ENCODE data around the gene ING1.

The ING1 gene

GRCh38 chr13:110702591-110703526, 10.6 kb upstream of the ING1 start:
- H3K36me3 ChIP-seq (ENCODE audit: control insufficient read depth in 2 of 2, insufficient read depth in 2 of 2, low read length in 2 of 2): peaks cover 30 to 32% of the 10 kb centered on the region in 2 donors
- H3K27ac ChIP-seq (ENCODE audit: low read depth in 2 of 2, low read length in 2 of 2): no peak overlapping the region
- H3K9me3 ChIP-seq (ENCODE audit: control insufficient read depth in 2 of 2, low read length in 2 of 2): no peaks in the 10 kb centered on the region
- H3K27me3 ChIP-seq (ENCODE audit: control insufficient read depth in 2 of 2, insufficient read depth in 2 of 2, low read length in 2 of 2): no peaks in the 10 kb centered on the region
- H3K9ac ChIP-seq (ENCODE audit: low read depth in 1 of 2, low read length in 2 of 2): no peak overlapping the region
- H3K4me1 ChIP-seq (ENCODE audit: control insufficient read depth in 2 of 2, insufficient read depth in 2 of 2, low read length in 2 of 2): peaks cover 11 to 12% of the 10 kb centered on the region in 2 donors
- no peak overlapping the region for H3K4me3 ChIP-seq (ENCODE audit: low read length in 2 of 2)

GRCh38 chr13:110705356-110705825, 8.1 kb upstream of the ING1 start:
- Histone ChIP-seq H3K4me1 (ENCODE audit: control insufficient read depth in 2 of 2, insufficient read depth in 2 of 2, low read length in 2 of 2) (peaks cover 11 to 12% of the 10 kb centered on the region in 2 donors), H3K36me3 (ENCODE audit: control insufficient read depth in 2 of 2, insufficient read depth in 2 of 2, low read length in 2 of 2) (peaks cover 13 to 17% of the 10 kb centered on the region in 2 donors), H3K4me3 (ENCODE audit: low read length in 2 of 2) (peak overlapping the region; percentile 82 to 86), H3K27ac (ENCODE audit: low read depth in 2 of 2, low read length in 2 of 2) (peak overlapping the region; percentile 68 to 83), H3K9me3 (ENCODE audit: control insufficient read depth in 2 of 2, low read length in 2 of 2) (no peaks in the 10 kb centered on the region), H3K9ac (ENCODE audit: low read depth in 1 of 2, low read length in 2 of 2) (peak overlapping the region; percentile 67 to 83), H3K27me3 (ENCODE audit: control insufficient read depth in 2 of 2, insufficient read depth in 2 of 2, low read length in 2 of 2) (no peaks in the 10 kb centered on the region)

- H3K4me1 ChIP-seq (ENCODE audit: control insufficient read depth in 2 of 2, insufficient read depth in 2 of 2, low read length in 2 of 2): peaks cover 11 to 12% of the 10 kb centered on the region in 2 donors
- peak within 1 kb of the TSS; percentile 82 to 86 for H3K4me3 ChIP-seq (ENCODE audit: low read length in 2 of 2)
- H3K27me3 ChIP-seq (ENCODE audit: control insufficient read depth in 2 of 2, insufficient read depth in 2 of 2, low read length in 2 of 2): no peaks in the 10 kb centered on the region
- H3K9ac ChIP-seq (ENCODE audit: low read depth in 1 of 2, low read length in 2 of 2): peak within 1 kb of the TSS; percentile 67 to 83
- peaks cover 8 to 11% of the 10 kb centered on the region in 2 donors for H3K36me3 ChIP-seq (ENCODE audit: control insufficient read depth in 2 of 2, insufficient read depth in 2 of 2, low read length in 2 of 2)
- H3K27ac ChIP-seq (ENCODE audit: low read depth in 2 of 2, low read length in 2 of 2): peak within 1 kb of the TSS; percentile 68 to 83
- no peaks in the 10 kb centered on the region for H3K9me3 ChIP-seq (ENCODE audit: control insufficient read depth in 2 of 2, low read length in 2 of 2)
Measured at GRCh38 chr13:110705826-110706569, 7.5 kb upstream of the ING1 start, which contains the start of gene CARS2. TSS of gene CARS2 (minus strand) at chr13:110706116. CDS start at chr13:110706093, 23 bp downstream.

GRCh38 chr13:110706570-110707372, 6.7 kb upstream of the ING1 start:
- H3K36me3 ChIP-seq (ENCODE audit: control insufficient read depth in 2 of 2, insufficient read depth in 2 of 2, low read length in 2 of 2): peaks cover 3 to 6% of the 10 kb centered on the region in 2 donors
- H3K9ac ChIP-seq (ENCODE audit: low read depth in 1 of 2, low read length in 2 of 2): peak overlapping the region; percentile 60 to 83
- H3K27me3 ChIP-seq (ENCODE audit: control insufficient read depth in 2 of 2, insufficient read depth in 2 of 2, low read length in 2 of 2): no peaks in the 10 kb centered on the region
- H3K4me3 ChIP-seq (ENCODE audit: low read length in 2 of 2): peak overlapping the region; percentile 82 to 86
- peak overlapping the region; percentile 67 to 83 for H3K27ac ChIP-seq (ENCODE audit: low read depth in 2 of 2, low read length in 2 of 2)
- H3K4me1 ChIP-seq (ENCODE audit: control insufficient read depth in 2 of 2, insufficient read depth in 2 of 2, low read length in 2 of 2): peaks cover 17 to 18% of the 10 kb centered on the region in 2 donors
- no peaks in the 10 kb centered on the region for H3K9me3 ChIP-seq (ENCODE audit: control insufficient read depth in 2 of 2, low read length in 2 of 2)

GRCh38 chr13:110712081-110712848, 1.2 kb upstream of the ING1 start:
- peaks cover 13 to 15% of the 10 kb centered on the region in 2 donors for H3K4me1 ChIP-seq (ENCODE audit: control insufficient read depth in 2 of 2, insufficient read depth in 2 of 2, low read length in 2 of 2)
- H3K27me3 ChIP-seq (ENCODE audit: control insufficient read depth in 2 of 2, insufficient read depth in 2 of 2, low read length in 2 of 2): no peaks in the 10 kb centered on the region
- H3K4me3 ChIP-seq (ENCODE audit: low read length in 2 of 2): peak overlapping the region; percentile 96 to 99
- peak overlapping the region; percentile 100 for H3K27ac ChIP-seq (ENCODE audit: low read depth in 2 of 2, low read length in 2 of 2)
- H3K9ac ChIP-seq (ENCODE audit: low read depth in 1 of 2, low read length in 2 of 2): peak overlapping the region; percentile 98 to 99
- H3K36me3 ChIP-seq (ENCODE audit: control insufficient read depth in 2 of 2, insufficient read depth in 2 of 2, low read length in 2 of 2): no peaks in the 10 kb centered on the region
- no peaks in the 10 kb centered on the region for H3K9me3 ChIP-seq (ENCODE audit: control insufficient read depth in 2 of 2, low read length in 2 of 2)

GRCh38 chr13:110712849-110713641, 455 bp upstream of the ING1 start:
- Histone ChIP-seq H3K36me3 (ENCODE audit: control insufficient read depth in 2 of 2, insufficient read depth in 2 of 2, low read length in 2 of 2) (no peaks in the 10 kb centered on the region), H3K27ac (ENCODE audit: low read depth in 2 of 2, low read length in 2 of 2) (peak overlapping the region; percentile 100), H3K9ac (ENCODE audit: low read depth in 1 of 2, low read length in 2 of 2) (peak overlapping the region; percentile 98 to 99), H3K4me1 (ENCODE audit: control insufficient read depth in 2 of 2, insufficient read depth in 2 of 2, low read length in 2 of 2) (peaks cover 14 to 18% of the 10 kb centered on the region in 2 donors), H3K27me3 (ENCODE audit: control insufficient read depth in 2 of 2, insufficient read depth in 2 of 2, low read length in 2 of 2) (no peaks in the 10 kb centered on the region), H3K4me3 (ENCODE audit: low read length in 2 of 2) (peak overlapping the region; percentile 95 to 99), H3K9me3 (ENCODE audit: control insufficient read depth in 2 of 2, low read length in 2 of 2) (no peaks in the 10 kb centered on the region)

GRCh38 chr13:110713981-110714796, 689 bp downstream of the ING1 start:
- H3K36me3 ChIP-seq (ENCODE audit: control insufficient read depth in 2 of 2, insufficient read depth in 2 of 2, low read length in 2 of 2): peaks cover 2% of the 10 kb centered on the region in 2 donors
- peak overlapping the region; percentile 95 to 99 for H3K4me3 ChIP-seq (ENCODE audit: low read length in 2 of 2)
- H3K9me3 ChIP-seq (ENCODE audit: control insufficient read depth in 2 of 2, low read length in 2 of 2): no peaks in the 10 kb centered on the region
- no peaks in the 10 kb centered on the region for H3K27me3 ChIP-seq (ENCODE audit: control insufficient read depth in 2 of 2, insufficient read depth in 2 of 2, low read length in 2 of 2)
- peak overlapping the region; percentile 100 for H3K27ac ChIP-seq (ENCODE audit: low read depth in 2 of 2, low read length in 2 of 2)
- H3K9ac ChIP-seq (ENCODE audit: low read depth in 1 of 2, low read length in 2 of 2): peak overlapping the region; percentile 92 to 99
- peaks cover 17 to 21% of the 10 kb centered on the region in 2 donors for H3K4me1 ChIP-seq (ENCODE audit: control insufficient read depth in 2 of 2, insufficient read depth in 2 of 2, low read length in 2 of 2)

- Histone ChIP-seq H3K4me1 (ENCODE audit: control insufficient read depth in 2 of 2, insufficient read depth in 2 of 2, low read length in 2 of 2) (peaks cover 17 to 21% of the 10 kb centered on the region in 2 donors), H3K9me3 (ENCODE audit: control insufficient read depth in 2 of 2, low read length in 2 of 2) (no peaks in the 10 kb centered on the region), H3K27me3 (ENCODE audit: control insufficient read depth in 2 of 2, insufficient read depth in 2 of 2, low read length in 2 of 2) (no peaks in the 10 kb centered on the region), H3K27ac (ENCODE audit: low read depth in 2 of 2, low read length in 2 of 2) (peak overlapping the region; percentile 100), H3K4me3 (ENCODE audit: low read length in 2 of 2) (peak overlapping the region; percentile 95 to 99), H3K36me3 (ENCODE audit: control insufficient read depth in 2 of 2, insufficient read depth in 2 of 2, low read length in 2 of 2) (peaks cover 7 to 9% of the 10 kb centered on the region in 2 donors), H3K9ac (ENCODE audit: low read depth in 1 of 2, low read length in 2 of 2) (peak overlapping the region; percentile 92 to 99)
Measured at GRCh38 chr13:110714797-110715394, 1.4 kb downstream of the ING1 start.

All from mucosa of rectum (tissue), 2 donors.